Activated naive CD8-positive, alpha-beta T cell treated with anti-CD3 and anti-CD28 coated beads, Interleukin-2, amount 10 ng/mL, durations not matched to agents 7 days and 5 days (primary cell): ENCODE results near the gene ZNRD2. TPM values are rescaled to one million over a fixed set of nuclear protein-coding genes. Genes with fewer than 3 reads are reported as not detected.

Experiments
- ATAC-seq: fragments of 150-1000 bp; cut with Tn5 transposase; one replicate; pipeline ENCODE4 v1.10.0; 2021; ENCODE audit warnings: low read depth, moderate library complexity
- POLR2A ChIA-PET: fragments of 350-600 bp; sonication (Branson Sonifier 250); formaldehyde crosslinking; loops from one replicate; lab custom pipeline; 2021; ENCODE audit warnings: antibody characterized with exemption; lab: Charles Lee
- DNase-seq: peaks from one replicate; pipeline ENCODE4 v3.0.0; 2021
- H3K27ac Mint-ChIP-seq: one replicate; pipeline ENCODE4 v1.8.0; 2022; ENCODE audit warnings: mild to moderate bottlenecking, mixed read lengths
- H3K27me3 Mint-ChIP-seq: one replicate; pipeline ENCODE4 v1.8.0; 2022; ENCODE audit warnings: mild to moderate bottlenecking, moderate library complexity, mixed read lengths
- H3K36me3 Mint-ChIP-seq: one replicate; pipeline ENCODE4 v1.8.0; 2021; ENCODE audit warnings: mild to moderate bottlenecking, mixed read lengths
- H3K4me1 Mint-ChIP-seq: one replicate; pipeline ENCODE4 v1.8.0; 2021; ENCODE audit warnings: mixed read lengths
- H3K4me3 Mint-ChIP-seq: one replicate; pipeline ENCODE4 v1.8.0; 2022; ENCODE audit warnings: mild to moderate bottlenecking, moderate library complexity, mixed read lengths
- H3K9me3 Mint-ChIP-seq: one replicate; pipeline ENCODE4 v1.8.0; 2021; ENCODE audit warnings: mixed read lengths
- total RNA-seq, 2 experiments: library from RNA; stranded (reverse); gene quantifications; one replicate each; pipeline ENCODE4 v1.2.3, GENCODE V29; 2021

ZNRD2 gene
- total RNA-seq, 2 experiments from 2014 or later: 27.2 to 30.0 TPM

DNA sequence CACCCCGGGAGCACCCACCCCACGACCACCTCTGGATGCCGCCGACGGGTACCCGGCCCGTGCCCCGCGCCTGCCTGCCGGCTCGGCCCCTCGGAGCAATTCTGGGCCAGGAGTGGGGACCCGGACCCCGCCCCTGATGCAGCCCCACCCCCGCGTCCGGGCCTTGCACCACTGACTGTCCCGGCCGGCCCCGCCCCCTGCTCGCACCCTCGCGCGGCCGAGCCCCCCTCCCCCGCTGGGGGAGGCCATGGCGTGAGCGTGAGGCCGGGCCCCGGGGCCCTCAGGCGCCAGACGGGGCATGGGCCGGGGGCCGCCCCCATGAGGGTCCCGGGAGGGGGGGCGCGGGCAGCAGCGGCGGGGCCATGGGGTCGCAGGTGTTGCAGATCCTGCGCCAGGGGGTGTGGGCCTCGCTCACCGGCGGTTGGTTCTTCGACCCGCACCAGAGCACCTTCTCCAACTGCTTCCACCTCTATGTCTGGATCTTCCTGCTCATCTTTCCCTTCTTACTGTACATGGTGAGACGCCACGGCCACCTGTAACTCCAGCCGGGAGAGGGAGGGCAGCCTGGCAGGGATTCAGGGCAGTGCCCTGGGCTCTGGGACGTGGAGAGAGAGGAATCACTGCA lies 45.8 kb downstream of the ZNRD2 start:
- POLR2A ChIA-PET: interaction anchor here (0.7 to 4.6 kb wide), 22 partner anchors 9 to 436 kb away, joined by 3 to 36 read pairs (median 6); partner anchors contain the start of genes BANF1, CCDC85B, EHBP1L1 and EIF1AD
- Mint-ChIP-seq H3K4me1 (peaks cover 21% of the 10 kb centered on the region), H3K9me3 (no peaks in the 10 kb centered on the region), H3K36me3 (peaks cover 13% of the 10 kb centered on the region), H3K27me3 (no peaks in the 10 kb centered on the region), H3K4me3 (peak overlapping the region; percentile 97), H3K27ac (peak overlapping the region; percentile 96)
- ATAC-seq (no peak), DNase-seq (no peak)

DNA sequence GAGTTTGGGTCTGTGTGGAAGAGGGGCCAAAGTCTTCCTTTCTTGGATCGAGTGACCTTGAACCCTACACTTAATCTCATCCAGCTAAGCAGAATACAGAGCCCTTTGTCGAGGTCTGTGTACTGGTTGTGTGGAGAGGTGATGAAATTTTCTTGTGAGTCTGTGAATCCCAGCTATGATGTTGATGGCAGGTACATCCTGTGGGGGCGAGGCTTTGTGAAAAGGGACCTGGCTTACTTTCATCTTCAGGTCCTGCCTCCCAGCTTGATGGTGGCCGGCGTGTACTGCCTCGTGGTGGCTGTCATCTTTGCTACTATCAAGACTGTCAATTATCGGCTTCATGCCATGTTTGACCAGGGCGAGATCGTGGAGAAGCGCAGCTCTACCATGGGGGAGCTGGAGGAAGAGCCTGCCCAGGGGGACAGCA lies 46.3 kb downstream of the ZNRD2 start:
- DNase-seq: no peak
- peaks cover 20% of the 10 kb centered on the region for H3K4me1 Mint-ChIP-seq
- no peak for ATAC-seq
- peak overlapping the region; percentile 97 for H3K4me3 Mint-ChIP-seq
- H3K36me3 Mint-ChIP-seq: peaks cover 15% of the 10 kb centered on the region
- H3K27ac Mint-ChIP-seq: peak overlapping the region; percentile 94
- POLR2A ChIA-PET: interaction anchor here (0.7 to 4.6 kb wide), 9 partner anchors 9 to 242 kb away, joined by 3 to 25 read pairs (median 4); partner anchors contain the start of genes EHBP1L1, FAM89B and SIPA1
- H3K27me3 Mint-ChIP-seq: no peaks in the 10 kb centered on the region
- no peaks in the 10 kb centered on the region for H3K9me3 Mint-ChIP-seq

DNA sequence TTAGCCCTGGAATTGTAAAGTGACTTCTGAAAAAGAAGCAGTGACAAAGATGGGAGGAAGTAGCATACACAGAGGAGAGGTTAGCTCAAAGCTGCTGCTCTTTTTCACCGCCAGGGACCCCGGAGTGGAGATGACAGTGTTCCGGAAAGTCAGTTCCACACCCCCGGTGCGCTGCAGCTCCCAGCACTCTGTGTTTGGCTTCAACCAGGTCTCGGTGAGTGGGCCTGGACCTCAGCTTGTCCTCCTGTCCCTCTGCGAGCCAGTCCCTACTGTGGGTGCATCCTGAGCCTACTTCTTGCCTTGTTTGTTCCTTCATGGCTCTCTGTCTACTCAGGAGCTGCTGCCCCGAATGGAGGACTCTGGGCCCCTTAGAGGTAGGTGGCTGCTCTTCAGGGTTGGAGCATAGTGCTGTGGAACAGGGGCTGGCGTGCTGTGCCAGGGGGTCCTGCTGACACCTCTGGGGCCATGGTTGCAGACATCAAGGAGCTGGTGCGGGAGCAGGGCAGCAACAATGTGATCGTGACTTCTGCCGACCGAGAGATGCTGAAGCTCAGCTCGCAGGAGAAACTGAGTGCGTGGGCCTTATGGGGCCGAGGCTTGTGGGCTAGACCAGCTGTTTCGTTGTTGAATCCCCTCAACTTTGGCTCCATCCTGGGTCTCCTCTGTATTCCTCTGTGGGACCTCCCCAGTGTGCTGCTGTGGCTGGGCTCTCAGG lies 47.0 kb downstream of the ZNRD2 start:
- peak overlapping the region; percentile 97 for H3K4me3 Mint-ChIP-seq
- H3K36me3 Mint-ChIP-seq: peaks cover 17% of the 10 kb centered on the region
- ATAC-seq: no peak
- peak overlapping the region; percentile 94 for H3K27ac Mint-ChIP-seq
- H3K4me1 Mint-ChIP-seq: peaks cover 18% of the 10 kb centered on the region
- POLR2A ChIA-PET: interaction anchor here (0.8 to 4.6 kb wide), 10 partner anchors 8 to 241 kb away, joined by 3 to 25 read pairs (median 4); partner anchors contain the start of genes EHBP1L1, FAM89B and SIPA1
- H3K27me3 Mint-ChIP-seq: no peaks in the 10 kb centered on the region
- DNase-seq: no peak
- H3K9me3 Mint-ChIP-seq: no peaks in the 10 kb centered on the region

DNA sequence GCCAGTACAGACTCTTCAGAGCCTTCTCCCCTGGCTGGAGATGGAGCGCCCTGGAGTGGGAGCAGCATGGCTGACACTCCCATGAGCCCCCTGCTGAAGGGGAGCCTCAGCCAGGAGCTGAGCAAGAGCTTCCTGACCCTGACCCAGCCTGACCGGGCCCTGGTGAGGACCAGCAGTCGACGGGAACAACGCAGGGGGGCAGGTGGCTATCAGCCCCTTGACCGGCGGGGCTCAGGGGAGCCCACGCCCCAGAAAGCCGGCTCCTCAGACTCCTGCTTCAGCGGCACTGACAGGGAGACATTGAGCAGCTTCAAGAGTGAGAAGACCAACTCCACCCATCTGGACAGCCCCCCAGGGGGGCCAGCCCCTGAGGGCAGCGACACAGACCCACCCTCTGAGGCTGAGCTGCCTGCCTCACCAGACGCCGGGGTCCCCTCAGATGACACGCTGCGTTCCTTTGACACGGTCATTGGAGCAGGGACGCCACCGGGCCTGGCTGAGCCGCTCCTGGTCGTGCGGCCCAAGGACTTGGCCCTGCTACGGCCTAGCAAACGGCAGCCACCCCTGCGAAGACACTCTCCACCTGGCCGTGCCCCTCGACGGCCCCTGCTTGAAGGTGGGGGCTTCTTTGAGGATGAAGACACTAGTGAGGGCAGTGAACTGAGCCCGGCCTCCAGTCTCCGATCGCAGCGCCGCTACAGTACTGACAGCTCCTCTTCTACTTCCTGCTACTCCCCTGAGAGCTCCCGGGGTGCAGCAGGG lies 47.9 kb downstream of the ZNRD2 start:
- DNase-seq: no peak
- Mint-ChIP-seq H3K9me3 (no peaks in the 10 kb centered on the region), H3K4me1 (peaks cover 17% of the 10 kb centered on the region), H3K36me3 (peaks cover 17% of the 10 kb centered on the region), H3K27ac (no peak overlapping the region), H3K4me3 (no peak overlapping the region), H3K27me3 (no peaks in the 10 kb centered on the region)
- no peak for ATAC-seq
- POLR2A ChIA-PET: interaction anchor here (0.8 to 4.6 kb wide), 5 partner anchors 14 to 41 kb away, joined by 3 to 25 read pairs (median 3); partner anchors contain the start of gene SIPA1

- no peak overlapping the region for H3K27ac Mint-ChIP-seq
- peaks cover 17% of the 10 kb centered on the region for H3K36me3 Mint-ChIP-seq
- ATAC-seq (no peak), DNase-seq (no peak)
- POLR2A ChIA-PET: interaction anchor here (1.4 kb wide), 1 partner anchor 19 kb away, joined by 3 read pairs; the partner anchor contains the start of gene SIPA1
- no peaks in the 10 kb centered on the region for H3K9me3 Mint-ChIP-seq
- no peak overlapping the region for H3K4me3 Mint-ChIP-seq
- no peaks in the 10 kb centered on the region for H3K27me3 Mint-ChIP-seq
- peaks cover 17% of the 10 kb centered on the region for H3K4me1 Mint-ChIP-seq
Measured at GRCh38 chr11:65618763-65619162, 48.5 kb downstream of the ZNRD2 start.

GRCh38 chr11:65619281-65619928 lies 49.1 kb downstream of the ZNRD2 start:
- H3K27ac Mint-ChIP-seq: no peak overlapping the region
- no peak for DNase-seq
- H3K9me3 Mint-ChIP-seq: no peaks in the 10 kb centered on the region
- no peak overlapping the region for H3K4me3 Mint-ChIP-seq
- H3K36me3 Mint-ChIP-seq: peaks cover 17% of the 10 kb centered on the region
- ATAC-seq: no peak
- H3K27me3 Mint-ChIP-seq: no peaks in the 10 kb centered on the region
- POLR2A ChIA-PET: interaction anchor here (1.4 kb wide), 1 partner anchor 18 kb away, joined by 3 read pairs; the partner anchor contains the start of gene SIPA1
- peaks cover 17% of the 10 kb centered on the region for H3K4me1 Mint-ChIP-seq

GRCh38 chr11:65620666-65621065 lies 50.4 kb downstream of the ZNRD2 start:
- H3K9me3 Mint-ChIP-seq: no peaks in the 10 kb centered on the region
- no peak overlapping the region for H3K4me3 Mint-ChIP-seq
- no peak overlapping the region for H3K27ac Mint-ChIP-seq
- peaks cover 17% of the 10 kb centered on the region for H3K4me1 Mint-ChIP-seq
- peaks cover 17% of the 10 kb centered on the region for H3K36me3 Mint-ChIP-seq
- no peaks in the 10 kb centered on the region for H3K27me3 Mint-ChIP-seq
- POLR2A ChIA-PET: no interaction called here
- no peak for DNase-seq
- no peak for ATAC-seq

DNA sequence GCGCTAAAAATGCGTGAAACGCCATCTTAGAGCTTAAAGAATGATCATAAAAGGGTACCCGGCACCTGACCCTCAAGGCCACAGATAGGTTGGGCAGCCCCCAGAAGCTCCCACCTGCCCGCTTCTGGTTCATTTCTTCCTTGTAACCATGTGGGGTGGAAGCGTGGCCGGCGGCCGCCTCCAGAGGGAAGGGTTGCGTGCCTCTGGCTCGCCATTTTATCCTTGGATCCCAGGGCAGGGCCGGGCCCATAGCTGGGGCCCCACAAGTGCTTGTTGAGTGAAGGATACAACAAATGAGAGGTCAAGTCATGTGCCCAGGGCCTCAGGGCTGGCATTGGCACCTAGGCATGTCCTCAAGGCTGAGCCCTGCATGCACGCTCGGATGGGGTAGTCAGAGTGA lies 51.2 kb downstream of the ZNRD2 start:
- Mint-ChIP-seq H3K4me3 (no peak overlapping the region), H3K27me3 (no peaks in the 10 kb centered on the region), H3K4me1 (peaks cover 16% of the 10 kb centered on the region), H3K36me3 (peaks cover 16% of the 10 kb centered on the region), H3K27ac (no peak overlapping the region), H3K9me3 (no peaks in the 10 kb centered on the region)
- POLR2A ChIA-PET: no interaction called here
- no peak for ATAC-seq
- no peak for DNase-seq

Other genes starting within 250 kb of the ZNRD2 start
- 10 to 100 TPM; 80.2 to 82.7 TPM for gene DPF2, start 236.6 kb upstream of the ZNRD2 start, total RNA-seq
- 1 to 10 TPM in 1 of 2 experiments, under 1 TPM in 1; 0.97 to 1.2 TPM for gene TIGD3, start 215.7 kb upstream of the ZNRD2 start, total RNA-seq
- gene SLC25A45, start 187.8 kb upstream of the ZNRD2 start, total RNA-seq: 10 to 100 TPM; 25.5 to 29.6 TPM
- 10 to 100 TPM; 51.5 to 55.4 TPM for gene FRMD8, start 183.8 kb upstream of the ZNRD2 start, total RNA-seq
- 100 to 1,000 TPM; 402 to 407 TPM for gene NEAT1, start 147.7 kb upstream of the ZNRD2 start, total RNA-seq
- gene MALAT1, start 71.4 kb upstream of the ZNRD2 start, total RNA-seq: over 10,000 TPM; 13,719 to 14,448 TPM
- 10 to 100 TPM; 74.2 to 74.9 TPM for gene SCYL1, start 45.4 kb upstream of the ZNRD2 start, total RNA-seq
- gene LTBP3, start 12.1 kb upstream of the ZNRD2 start, total RNA-seq: 100 to 1,000 TPM; 116 to 119 TPM
- 10 to 100 TPM; 40.9 to 44.1 TPM for gene FAM89B, start 2.1 kb downstream of the ZNRD2 start, total RNA-seq
- gene EHBP1L1, start 5.6 kb downstream of the ZNRD2 start, total RNA-seq: 100 to 1,000 TPM; 118 to 120 TPM
- 1 to 10 TPM in 1 of 2 experiments, under 1 TPM in 1; 0.96 to 1.0 TPM for gene KCNK7, start 25.3 kb downstream of the ZNRD2 start, total RNA-seq
- 10 to 100 TPM; 69.9 to 73.1 TPM for gene MAP3K11, start 43.7 kb downstream of the ZNRD2 start, total RNA-seq
- gene PCNX3, start 45.3 kb downstream of the ZNRD2 start, total RNA-seq: 10 to 100 TPM; 57.2 to 60.2 TPM
- gene SIPA1, start 67.6 kb downstream of the ZNRD2 start, total RNA-seq: 100 to 1,000 TPM; 245 to 266 TPM
- gene RELA, start 92.4 kb downstream of the ZNRD2 start, total RNA-seq: 100 to 1,000 TPM; 112 to 117 TPM
- gene KAT5, start 141.8 kb downstream of the ZNRD2 start, total RNA-seq: 10 to 100 TPM; 75.6 to 82.6 TPM
- 10 to 100 TPM; 74.8 to 84.2 TPM for gene RNASEH2C, start 150.3 kb downstream of the ZNRD2 start, total RNA-seq
- 10 to 100 TPM; 27.9 to 29.0 TPM for gene AP5B1, start 210.5 kb downstream of the ZNRD2 start, total RNA-seq
- gene OVOL1, start 216.6 kb downstream of the ZNRD2 start, total RNA-seq: under 1 TPM; 0.14 to 0.17 TPM